Testis (tissue), 3 donors: ENCODE measurements around the gene PIP5KL1. TPM values are rescaled to one million over a fixed set of nuclear protein-coding genes. Genes with fewer than 3 reads are reported as not detected.

Experiments
- DNase-seq: peaks from one replicate; pipeline ENCODE4 v3.0.0-alpha.2; 2019
- H3K27ac ChIP-seq, 2 donors: fragments of 200-600 bp; sonication (generic); one replicate each; pipeline ENCODE4 v1.5.1; 2019
- H3K27me3 ChIP-seq: fragments of 200-600 bp; sonication (generic); one replicate; pipeline ENCODE4 v1.5.1; 2019
- H3K36me3 ChIP-seq: fragments of 200-600 bp; sonication (generic); one replicate; pipeline ENCODE4 v1.5.1; 2017; ENCODE audit warnings: low read depth; ENCODE audit errors: missing control alignments
- H3K4me1 ChIP-seq: fragments of 200-600 bp; sonication (generic); one replicate; pipeline ENCODE4 v1.5.1; 2019
- H3K4me3 ChIP-seq, 2 donors: fragments of 200-600 bp; sonication (generic); one replicate each; pipeline ENCODE4 v1.5.1; 2017 to 2019
- H3K9me3 ChIP-seq: fragments of 200-600 bp; sonication (generic); one replicate; pipeline ENCODE4 v1.5.1; 2017
- CTCF ChIP-seq, 3 experiments: fragments of 450-650 bp in 2 of 3; fragments of 200-600 bp in 1 of 3; sonication (generic) in 1 of 3; IDR thresholded peaks; one replicate each; pipeline ENCODE4 v1.5.1; 2016 to 2019; ENCODE audit warnings: antibody characterized with exemption in 3 of 3, mild to moderate bottlenecking in 2 of 3, moderate library complexity in 1 of 3
- POLR2A ChIP-seq: fragments of 450-650 bp; IDR thresholded peaks from one replicate; pipeline ENCODE4 v1.6.1; 2017; ENCODE audit warnings: antibody characterized with exemption, mild to moderate bottlenecking, moderate library complexity
- WGBS, 2 donors: methylation state at CpG; one replicate each; pipeline ENCODE4 v1.1.5; 2018; 5-methylcytosine and 5-hydroxymethylcytosine counted together
- intact Hi-C: fragments of 100-400 bp; cut with DNase I; formaldehyde crosslinking; loops from one replicate; pipeline ENCODE4 v1.15.1; 2023; ENCODE audit warnings: low total_unique reads
- polyA plus RNA-seq: library from polyadenylated mRNA; stranded (reverse); fragments of 350-450 nt; fragmentation: Illumina TruSeq; extraction: RNeasy Lipid Tissue Mini Kit (QIAGEN cat#74804); gene quantifications from one replicate; pipeline ENCODE4 v1.2.3, GENCODE V29; 2014; ENCODE audit warnings: low read depth, low replicate concordance; ENCODE audit not compliant: insufficient read depth
- total RNA-seq, 2 donors: library from RNA; depleted of rRNA; stranded (reverse); fragments of >200 nt; gene quantifications; one replicate each; pipeline ENCODE4 v1.2.3, GENCODE V29; 2016

The PIP5KL1 gene
- total and polyA plus RNA-seq, 3 donors from 2014 or later: 3.9 to 10.2 (median 8.4) TPM

GRCh38 chr9:127935765-127936221, 5.2 kb upstream of the PIP5KL1 start:
- H3K27me3 ChIP-seq: no peaks in the 10 kb centered on the region
- no peak for TF ChIP-seq CTCF (IDR thresholded peaks at IDR 0.05)
- TF ChIP-seq POLR2A: no peak
- H3K4me3 ChIP-seq: no peak overlapping the region
- no peak overlapping the region for H3K27ac ChIP-seq
- no peaks in the 10 kb centered on the region for H3K36me3 ChIP-seq
- DNase-seq: no peak
- peaks cover 27% of the 10 kb centered on the region for H3K4me1 ChIP-seq
- WGBS, 2 donors: 79 to 91% methylated on average over 4 of the region's 4 CpGs
- no peaks in the 10 kb centered on the region for H3K9me3 ChIP-seq
- intact Hi-C loops: no loop called here

- no peak for TF ChIP-seq CTCF (IDR thresholded peaks at IDR 0.05)
- TF ChIP-seq POLR2A: no peak
- no peak overlapping the region for H3K27ac ChIP-seq
- intact Hi-C loops: no loop called here
- no peak overlapping the region for H3K4me3 ChIP-seq
- H3K36me3 ChIP-seq: no peaks in the 10 kb centered on the region
- H3K9me3 ChIP-seq: no peaks in the 10 kb centered on the region
- H3K4me1 ChIP-seq: peaks cover 31% of the 10 kb centered on the region
- 88% methylated on average over 9 to 11 of the region's 11 CpGs for whole genome bisulfite sequencing, 2 donors
- DNase-seq: no peak
- H3K27me3 ChIP-seq: no peaks in the 10 kb centered on the region
Measured at GRCh38 chr9:127934986-127935385, 4.4 kb upstream of the PIP5KL1 start.

- peaks cover 26% of the 10 kb centered on the region for H3K4me1 ChIP-seq
- H3K36me3 ChIP-seq: no peaks in the 10 kb centered on the region
- intact Hi-C loops: no loop called here
- H3K9me3 ChIP-seq: no peaks in the 10 kb centered on the region
- DNase-seq: no peak
- H3K27me3 ChIP-seq: no peaks in the 10 kb centered on the region
- no peak for TF ChIP-seq CTCF (IDR thresholded peaks at IDR 0.05)
- no peak for TF ChIP-seq POLR2A
- WGBS, 2 donors: 93 to 97% methylated on average over 4 of the region's 4 CpGs
- no peak overlapping the region for H3K27ac ChIP-seq
- H3K4me3 ChIP-seq: no peak overlapping the region
Measured at GRCh38 chr9:127934248-127934647, 3.7 kb upstream of the PIP5KL1 start.

GRCh38 chr9:127931092-127931881, 710 bp upstream of the PIP5KL1 start:
- no peak for DNase-seq
- Histone ChIP-seq H3K27me3 (no peaks in the 10 kb centered on the region), H3K4me3 (peak overlapping the region; percentile 31 to 57), H3K9me3 (no peaks in the 10 kb centered on the region), H3K4me1 (peaks cover 23% of the 10 kb centered on the region), H3K27ac (no peak overlapping the region), H3K36me3 (no peaks in the 10 kb centered on the region)
- TF ChIP-seq CTCF (IDR thresholded peaks at IDR 0.05) (no peak), POLR2A (no peak)
- 18 to 29% methylated on average over 18 of the region's 18 CpGs for WGBS, 2 donors
- intact Hi-C loops: no loop called here

- no peak overlapping the region for H3K4me3 ChIP-seq
- H3K27ac ChIP-seq: no peak overlapping the region
- peaks cover 24% of the 10 kb centered on the region for H3K4me1 ChIP-seq
- DNase-seq: no peak
- H3K36me3 ChIP-seq: no peaks in the 10 kb centered on the region
- TF ChIP-seq CTCF (IDR thresholded peaks at IDR 0.05) (no peak), POLR2A (no peak)
- H3K27me3 ChIP-seq: no peaks in the 10 kb centered on the region
- 72 to 100% methylated on average over 1 to 10 of the region's 10 CpGs for WGBS, 2 donors
- intact Hi-C loops: no loop called here
- no peaks in the 10 kb centered on the region for H3K9me3 ChIP-seq
Measured at GRCh38 chr9:127929625-127929979, 975 bp downstream of the PIP5KL1 start.
